Memory B cell (primary cell): ENCODE measurements around the gene KRT4.

Source experiments
- ATAC-seq: fragments of 150-1000 bp; cut with Tn5 transposase; 2 replicates; pipeline ENCODE4 v1.10.0; 2021; ENCODE audit warnings: low read depth, mild to moderate bottlenecking, moderate library complexity
- DNase-seq, 2 donors: peaks; one replicate each; pipeline ENCODE4 v3.0.0; 2022; ENCODE audit warnings: low spot score in 2 of 2
- H3K27ac Mint-ChIP-seq: one replicate; pipeline ENCODE4 v1.8.0; 2022; ENCODE audit warnings: mild to moderate bottlenecking, moderate library complexity, mixed read lengths
- H3K27me3 Mint-ChIP-seq: one replicate; pipeline ENCODE4 v1.8.0; 2022; ENCODE audit warnings: mixed read lengths
- H3K36me3 Mint-ChIP-seq: one replicate; pipeline ENCODE4 v1.8.0; 2022; ENCODE audit warnings: mild to moderate bottlenecking, mixed read lengths
- H3K4me1 Mint-ChIP-seq: one replicate; pipeline ENCODE4 v1.8.0; 2022; ENCODE audit warnings: mixed read lengths
- H3K4me3 Mint-ChIP-seq: one replicate; pipeline ENCODE4 v1.8.0; 2022; ENCODE audit warnings: mild to moderate bottlenecking, moderate library complexity, mixed read lengths
- H3K9me3 Mint-ChIP-seq: one replicate; pipeline ENCODE4 v1.8.0; 2022; ENCODE audit warnings: mixed read lengths

KRT4 gene

GRCh38 chr12:52845946-52846345 is 32.0 kb upstream of the KRT4 start:
- H3K4me3 Mint-ChIP-seq = no peak overlapping the region
- peaks cover 4% of the 10 kb centered on the region for H3K4me1 Mint-ChIP-seq
- peaks cover 27% of the 10 kb centered on the region for H3K27me3 Mint-ChIP-seq
- H3K9me3 Mint-ChIP-seq = peaks cover 2% of the 10 kb centered on the region
- DNase-seq (no peak), ATAC-seq (no peak)
- no peaks in the 10 kb centered on the region for H3K36me3 Mint-ChIP-seq
- no peak overlapping the region for H3K27ac Mint-ChIP-seq

GRCh38 chr12:52844386-52844785 is 30.5 kb upstream of the KRT4 start:
- no peak overlapping the region for H3K27ac Mint-ChIP-seq

GRCh38 chr12:52839436-52840105 is 25.7 kb upstream of the KRT4 start:
- ATAC-seq = no peak
- DNase-seq = no peak
- H3K36me3 Mint-ChIP-seq = no peaks in the 10 kb centered on the region
- H3K27ac Mint-ChIP-seq = peak overlapping the region; percentile 54
- peaks cover 26% of the 10 kb centered on the region for H3K27me3 Mint-ChIP-seq
- no peak overlapping the region for H3K4me3 Mint-ChIP-seq
- peaks cover 2% of the 10 kb centered on the region for H3K9me3 Mint-ChIP-seq
- no peaks in the 10 kb centered on the region for H3K4me1 Mint-ChIP-seq

More at GRCh38 chr12:52844386-52844785, 30.5 kb upstream of the KRT4 start:
- Mint-ChIP-seq H3K4me1 (no peaks in the 10 kb centered on the region), H3K9me3 (peaks cover 2% of the 10 kb centered on the region), H3K36me3 (no peaks in the 10 kb centered on the region), H3K27me3 (peaks cover 31% of the 10 kb centered on the region), H3K4me3 (no peak overlapping the region)
- no peak for ATAC-seq
- no peak for DNase-seq

GRCh38 chr12:52838609-52839435 is 24.9 kb upstream of the KRT4 start:
- no peak for ATAC-seq
- Mint-ChIP-seq H3K36me3 (no peaks in the 10 kb centered on the region), H3K4me1 (no peaks in the 10 kb centered on the region), H3K27me3 (peaks cover 26% of the 10 kb centered on the region), H3K27ac (no peak overlapping the region), H3K9me3 (peaks cover 2% of the 10 kb centered on the region), H3K4me3 (no peak overlapping the region)
- DNase-seq = no peak

- Mint-ChIP-seq H3K36me3 (no peaks in the 10 kb centered on the region), H3K27ac (no peak overlapping the region), H3K4me3 (no peak overlapping the region)
Measured at GRCh38 chr12:52837781-52838608, 24.1 kb upstream of the KRT4 start.

GRCh38 chr12:52837413-52837741 is 23.5 kb upstream of the KRT4 start:
- H3K9me3 Mint-ChIP-seq = no peaks in the 10 kb centered on the region
- no peaks in the 10 kb centered on the region for H3K36me3 Mint-ChIP-seq
- ATAC-seq = no peak
- peaks cover 26% of the 10 kb centered on the region for H3K27me3 Mint-ChIP-seq
- H3K4me1 Mint-ChIP-seq = no peaks in the 10 kb centered on the region
- no peak for DNase-seq
- H3K27ac Mint-ChIP-seq = no peak overlapping the region
- H3K4me3 Mint-ChIP-seq = no peak overlapping the region

More at GRCh38 chr12:52837781-52838608, 24.1 kb upstream of the KRT4 start:
- Mint-ChIP-seq H3K4me1 (no peaks in the 10 kb centered on the region), H3K27me3 (peaks cover 26% of the 10 kb centered on the region), H3K9me3 (peaks cover 2% of the 10 kb centered on the region)
- DNase-seq (no peak), ATAC-seq (no peak)

GRCh38 chr12:52836491-52837412 is 22.8 kb upstream of the KRT4 start:
- Mint-ChIP-seq H3K4me3 (no peak overlapping the region), H3K4me1 (no peaks in the 10 kb centered on the region), H3K27ac (no peak overlapping the region), H3K36me3 (no peaks in the 10 kb centered on the region), H3K9me3 (no peaks in the 10 kb centered on the region), H3K27me3 (peaks cover 25% of the 10 kb centered on the region)
- DNase-seq (no peak), ATAC-seq (no peak)

GRCh38 chr12:52836042-52836466 is 22.1 kb upstream of the KRT4 start:
- H3K36me3 Mint-ChIP-seq = no peaks in the 10 kb centered on the region
- H3K4me3 Mint-ChIP-seq = no peak overlapping the region
- no peak for DNase-seq
- H3K4me1 Mint-ChIP-seq = no peaks in the 10 kb centered on the region
- no peak overlapping the region for H3K27ac Mint-ChIP-seq
- peaks cover 26% of the 10 kb centered on the region for H3K27me3 Mint-ChIP-seq
- no peak for ATAC-seq
- H3K9me3 Mint-ChIP-seq = no peaks in the 10 kb centered on the region

GRCh38 chr12:52835271-52836041 is 21.5 kb upstream of the KRT4 start:
- no peaks in the 10 kb centered on the region for H3K9me3 Mint-ChIP-seq
- no peak overlapping the region for H3K27ac Mint-ChIP-seq
- DNase-seq (no peak), ATAC-seq (no peak)
- H3K4me1 Mint-ChIP-seq = no peaks in the 10 kb centered on the region
- peaks cover 26% of the 10 kb centered on the region for H3K27me3 Mint-ChIP-seq
- H3K4me3 Mint-ChIP-seq = no peak overlapping the region
- H3K36me3 Mint-ChIP-seq = no peaks in the 10 kb centered on the region

- Mint-ChIP-seq H3K4me3 (no peak overlapping the region), H3K27ac (no peak overlapping the region), H3K9me3 (no peaks in the 10 kb centered on the region), H3K36me3 (no peaks in the 10 kb centered on the region), H3K4me1 (no peaks in the 10 kb centered on the region), H3K27me3 (peaks cover 27% of the 10 kb centered on the region)
- ATAC-seq (no peak), DNase-seq (no peak)
Measured at GRCh38 chr12:52834727-52835001, 20.7 kb upstream of the KRT4 start.

- Mint-ChIP-seq H3K36me3 (no peaks in the 10 kb centered on the region), H3K27me3 (peaks cover 22% of the 10 kb centered on the region), H3K27ac (no peak within 1 kb of the TSS), H3K4me3 (no peak within 1 kb of the TSS), H3K4me1 (no peaks in the 10 kb centered on the region), H3K9me3 (no peaks in the 10 kb centered on the region)
- ATAC-seq (no peak), DNase-seq (no peak)
Measured at GRCh38 chr12:52833922-52834726, 20.2 kb upstream of the KRT4 start, which contains the start of gene KRT79. Gene KRT79, minus strand, starts transcription at chr12:52834311. Its CDS starts 51 bp downstream, at chr12:52834260.
